Endothelial cell of umbilical vein (primary cell): Measurements from ENCODE around the gene LPIN1. TPM values are rescaled to one million over a fixed set of nuclear protein-coding genes. Genes with fewer than 3 reads are reported as not detected.

Experiments
- BruUV-seq: library from RNA; stranded (reverse); fragments of 400-500 nt; replicated peaks from 2 replicates; lab custom pipeline; 2021; lab: Mats Ljungman, UMichigan
- CTCF ChIA-PET: fragments of 300-600, 350-600 bp; sonication (Branson Sonifier 250); formaldehyde crosslinking; loops from one replicate; lab custom pipeline; 2021; ENCODE audit warnings: antibody characterized with exemption, inconsistent platforms; lab: Charles Lee
- POLR2A ChIA-PET: fragments of 300-600, 350-600 bp; sonication (Branson Sonifier 250); formaldehyde crosslinking; loops from one replicate; lab custom pipeline; 2021; ENCODE audit warnings: antibody characterized with exemption, inconsistent platforms; lab: Charles Lee
- DNase-seq: peaks from one replicate; pipeline ENCODE4 v3.0.0-alpha.2; 2011; ENCODE audit warnings: low read depth, low spot score
- FAIRE-seq: peaks from 2 replicates; lab custom pipeline; 2011; peaks lifted over from hg19 to GRCh38; lab: Jason Lieb, UNC
- H2AFZ ChIP-seq: 2 replicates; pipeline ENCODE4 v1.6.0; 2012; ENCODE audit warnings: low read depth, low read length, control low read depth, inconsistent platforms
- H3K27ac ChIP-seq: 2 replicates; pipeline ENCODE4 v1.5.1; 2011; ENCODE audit warnings: low read depth, mild to moderate bottlenecking, control low read depth, low read length, moderate library complexity; ENCODE audit not compliant: insufficient read depth
- H3K27me3 ChIP-seq, 2 experiments: 2 replicates each; pipeline versions ENCODE4 v1.6.0 to v1.6.1; 2011; ENCODE audit warnings: low read length in 2 of 2, mixed read lengths in 1 of 2; ENCODE audit not compliant: control insufficient read depth in 2 of 2, insufficient read depth in 2 of 2
- H3K36me3 ChIP-seq, 2 experiments: 2 replicates in 1 of 2; 3 replicates in 1 of 2; pipeline ENCODE4 v1.5.1; 2011; ENCODE audit warnings: low read length in 2 of 2, mild to moderate bottlenecking in 1 of 2, moderate library complexity in 1 of 2; ENCODE audit not compliant: control insufficient read depth in 2 of 2, insufficient read depth in 2 of 2; ENCODE audit errors: extremely low read depth in 1 of 2
- H3K4me1 ChIP-seq: 3 replicates; pipeline ENCODE4 v1.5.1; 2011; ENCODE audit warnings: mild to moderate bottlenecking, low read length; ENCODE audit not compliant: control insufficient read depth, insufficient read depth; ENCODE audit errors: extremely low read depth
- H3K4me2 ChIP-seq: 2 replicates; pipeline ENCODE4 v1.6.1; 2011; ENCODE audit warnings: low read length, control low read depth, mixed read lengths; ENCODE audit not compliant: insufficient read depth
- H3K4me3 ChIP-seq, 3 experiments: fragments of 200-600 bp in 1 of 3; sonication (generic), shearing (Covaris generic) in 1 of 3; replicated peaks in 1 of 3; 2 replicates each; pipeline ENCODE4 v1.5.1; 2011 to 2016; ENCODE audit warnings: control low read depth in 3 of 3, low read length in 3 of 3, mild to moderate bottlenecking in 2 of 3, inconsistent platforms in 1 of 3, low read depth in 1 of 3, moderate library complexity in 1 of 3; ENCODE audit not compliant: insufficient read depth in 1 of 3
- H3K79me2 ChIP-seq: 2 replicates; pipeline ENCODE4 v1.6.0; 2012; ENCODE audit warnings: low read length, inconsistent platforms; ENCODE audit not compliant: control insufficient read depth, insufficient read depth
- H3K9ac ChIP-seq: replicated peaks from 2 replicates; pipeline ENCODE3; 2011; ENCODE audit warnings: low read length, control low read depth; ENCODE audit not compliant: insufficient read depth; ENCODE audit errors: extremely low read depth
- H3K9me1 ChIP-seq: replicated peaks from 3 replicates; pipeline ENCODE4 v1.6.0; 2011; ENCODE audit warnings: mild to moderate bottlenecking, low read length; ENCODE audit not compliant: control insufficient read depth, insufficient read depth; ENCODE audit errors: extremely low read depth
- H3K9me3 ChIP-seq: replicated peaks from 2 replicates; pipeline ENCODE4 v1.5.1; 2012; ENCODE audit warnings: low read length, inconsistent platforms; ENCODE audit not compliant: control insufficient read depth, insufficient read depth
- H4K20me1 ChIP-seq: replicated peaks from 2 replicates; pipeline ENCODE3; 2011; ENCODE audit warnings: mild to moderate bottlenecking, low read length; ENCODE audit not compliant: control insufficient read depth, insufficient read depth; ENCODE audit errors: extremely low read depth
- EZH2 ChIP-seq: IDR thresholded peaks from 2 replicates; pipeline ENCODE4 v1.6.1; 2012; ENCODE audit warnings: borderline replicate concordance, low read depth, mild to moderate bottlenecking, moderate library complexity, low read length, inconsistent platforms; ENCODE audit not compliant: severe bottlenecking
- FOS ChIP-seq: IDR thresholded peaks from 2 replicates; pipeline ENCODE4 v1.6.1; 2011; ENCODE audit warnings: mild to moderate bottlenecking, low read length, moderate library complexity, borderline replicate concordance; ENCODE audit not compliant: insufficient read depth
- GATA2 ChIP-seq: IDR thresholded peaks from 2 replicates; pipeline ENCODE4 v1.7.0; 2011; ENCODE audit warnings: low read depth, mild to moderate bottlenecking, moderate library complexity, mixed read lengths, low read length; ENCODE audit not compliant: insufficient read length, insufficient read depth
- JUN ChIP-seq: IDR thresholded peaks from 2 replicates; pipeline ENCODE4 v1.6.1; 2011; ENCODE audit warnings: borderline replicate concordance, low read depth; ENCODE audit not compliant: insufficient read length, insufficient read depth
- MYC ChIP-seq: IDR thresholded peaks from one replicate; pipeline ENCODE4 v1.6.1; 2011; ENCODE audit warnings: mild to moderate bottlenecking, low read depth, low read length
- POLR2A ChIP-seq: IDR thresholded peaks from 2 replicates; pipeline ENCODE4 v1.6.1; 2012; ENCODE audit warnings: low read depth, mild to moderate bottlenecking, control low read depth, low read length
- POLR2AphosphoS5 ChIP-seq: IDR thresholded peaks from 2 replicates; pipeline ENCODE4 v1.6.1; 2012; ENCODE audit warnings: low read depth, mild to moderate bottlenecking, control low read depth, low read length, moderate library complexity; ENCODE audit not compliant: insufficient read depth
- dilution Hi-C: fragments of 300-500 bp; cut with MboI; formaldehyde crosslinking; loops from one replicate; pipeline ENCODE4 v1.15.0; 2019; ENCODE audit warnings: low sequenced_read_pairs; ENCODE audit not compliant: extremely low pct_ligation_motif_present
- intact Hi-C: fragments of 100-400 bp; cut with micrococcal nuclease; formaldehyde crosslinking; loops from one replicate; pipeline ENCODE4 v1.10.0; 2022
- polyA plus RNA-seq, 4 experiments: library from polyadenylated mRNA; depleted of rRNA in 3 of 4; stranded (reverse) in 3 of 4; unstranded in 1 of 4; fragments of >200 nt; gene quantifications; 2 replicates each; pipeline versions ENCODE4 v1.2.1 to v1.2.3, GENCODE V29; 2011 to 2012; ENCODE audit warnings: missing spikeins in 1 of 4
- total RNA-seq: library from RNA; stranded (reverse); gene quantifications from 2 replicates; pipeline ENCODE4 v1.2.3, GENCODE V29; 2021
- TF ChIP-seq, protein P1 (sequence below): IDR thresholded peaks from 2 replicates; pipeline ENCODE4 v1.6.1; 2011; ENCODE audit not compliant: insufficient read depth, insufficient read length
- TF ChIP-seq, protein P2 (sequence below), 2 donors: IDR thresholded peaks; 1 replicate in 1 of 2; 2 replicates in 1 of 2; pipeline ENCODE4 v1.5.1; 2011; ENCODE audit warnings: low read length in 2 of 2, mild to moderate bottlenecking in 2 of 2, moderate library complexity in 2 of 2, control low read depth in 1 of 2, inconsistent platforms in 1 of 2, low read depth in 1 of 2; ENCODE audit not compliant: insufficient read depth in 1 of 2; ENCODE audit errors: extremely low read depth in 1 of 2

The LPIN1 gene
- total and polyA plus RNA-seq, 2 donors (not counting 3 experiments of a cell fraction or from before 2014, with no cell fraction given): 26.6 to 80.4 TPM

DNA sequence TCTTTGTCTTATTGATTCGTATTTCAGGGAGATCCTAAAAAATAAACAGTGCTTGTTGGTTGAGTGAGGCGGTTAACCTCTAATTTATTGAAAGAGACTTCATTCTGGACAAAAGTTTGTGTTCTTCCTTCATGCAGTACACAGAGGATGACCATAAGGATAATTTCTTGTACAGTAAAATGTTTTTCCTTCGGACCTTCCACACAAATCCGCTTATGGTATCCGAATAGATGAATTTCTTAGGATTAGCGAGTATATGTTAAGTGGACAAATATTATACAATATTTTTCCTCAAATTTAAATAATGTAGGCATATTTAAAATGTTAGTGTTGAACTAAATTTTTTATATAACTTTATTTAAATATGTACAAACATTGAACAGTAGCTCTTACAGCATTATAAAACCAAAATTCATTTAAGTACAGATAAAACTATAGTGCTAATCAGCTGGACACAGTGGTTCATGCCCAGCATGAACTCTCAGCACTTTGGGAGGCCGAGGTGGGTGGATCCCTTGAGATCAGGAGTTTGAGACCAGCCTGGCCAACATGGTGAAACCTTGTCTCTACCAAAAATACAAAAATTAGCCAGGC is 84.4 kb downstream of the LPIN1 start:
- ChIA-PET POLR2A (no interaction called here), CTCF (interaction anchor here (1.3 to 4.4 kb wide), 5 partner anchors 33 to 1176 kb away, joined by 5 to 69 read pairs (median 17); partner anchors contain the start of gene TRIB2)
- BruUV-seq: no TSS peak
- Histone ChIP-seq H3K27me3 (no peaks in the 10 kb centered on the region), H3K36me3 (peaks cover 0 to 3% of the 10 kb centered on the region in 2 experiments), H3K79me2 (no peaks in the 10 kb centered on the region), H3K4me1 (peaks cover 30% of the 10 kb centered on the region), H3K9me1 (no peaks in the 10 kb centered on the region), H4K20me1 (no peaks in the 10 kb centered on the region), H3K9ac (peak overlapping the region; percentile 53), H3K9me3 (no peaks in the 10 kb centered on the region), H2AFZ (no peak overlapping the region), H3K4me3 (peak overlapping the region; percentile 13 to 47 (median 17)), H3K4me2 (peak overlapping the region; percentile 72), H3K27ac (peak overlapping the region; percentile 73)
- dilution Hi-C loops: no loop called here
- intact Hi-C loops: loop anchor here (1.0 to 5.0 kb wide), 12 partner anchors 32 to 1176 kb away; partner anchors contain the start of gene TRIB2
- DNase-seq (no peak), FAIRE-seq (no peak)
- TF ChIP-seq EZH2 (no peak), GATA2 (no peak), POLR2AphosphoS5 (no peak), FOS (no peak), JUN (no peak), MYC (no peak), POLR2A (no peak)
- TF ChIP-seq, protein P1, sequence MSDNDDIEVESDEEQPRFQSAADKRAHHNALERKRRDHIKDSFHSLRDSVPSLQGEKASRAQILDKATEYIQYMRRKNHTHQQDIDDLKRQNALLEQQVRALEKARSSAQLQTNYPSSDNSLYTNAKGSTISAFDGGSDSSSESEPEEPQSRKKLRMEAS: no peak
- TF ChIP-seq, protein P2, sequence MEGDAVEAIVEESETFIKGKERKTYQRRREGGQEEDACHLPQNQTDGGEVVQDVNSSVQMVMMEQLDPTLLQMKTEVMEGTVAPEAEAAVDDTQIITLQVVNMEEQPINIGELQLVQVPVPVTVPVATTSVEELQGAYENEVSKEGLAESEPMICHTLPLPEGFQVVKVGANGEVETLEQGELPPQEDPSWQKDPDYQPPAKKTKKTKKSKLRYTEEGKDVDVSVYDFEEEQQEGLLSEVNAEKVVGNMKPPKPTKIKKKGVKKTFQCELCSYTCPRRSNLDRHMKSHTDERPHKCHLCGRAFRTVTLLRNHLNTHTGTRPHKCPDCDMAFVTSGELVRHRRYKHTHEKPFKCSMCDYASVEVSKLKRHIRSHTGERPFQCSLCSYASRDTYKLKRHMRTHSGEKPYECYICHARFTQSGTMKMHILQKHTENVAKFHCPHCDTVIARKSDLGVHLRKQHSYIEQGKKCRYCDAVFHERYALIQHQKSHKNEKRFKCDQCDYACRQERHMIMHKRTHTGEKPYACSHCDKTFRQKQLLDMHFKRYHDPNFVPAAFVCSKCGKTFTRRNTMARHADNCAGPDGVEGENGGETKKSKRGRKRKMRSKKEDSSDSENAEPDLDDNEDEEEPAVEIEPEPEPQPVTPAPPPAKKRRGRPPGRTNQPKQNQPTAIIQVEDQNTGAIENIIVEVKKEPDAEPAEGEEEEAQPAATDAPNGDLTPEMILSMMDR (IDR thresholded peaks at IDR 0.05; ENCODE audit: extremely low read depth in 1 of 2, insufficient read depth in 1 of 2, low read depth in 1 of 2, low read length in 2 of 2): no peak
